Right renal pelvis (tissue), 4 donors: ENCODE measurements around the gene TEK. TPM values are rescaled to one million over a fixed set of nuclear protein-coding genes. Genes with fewer than 3 reads are reported as not detected.

Experiments
- DNase-seq, 4 donors: peaks; one replicate each; pipeline ENCODE4 v3.0.0-alpha.2; 2013; ENCODE audit warnings: low read depth in 4 of 4, low spot score in 3 of 4, missing footprints in 1 of 4
- polyA plus RNA-seq, 4 donors: library from polyadenylated mRNA; unstranded; fragments of 120-200 nt; gene quantifications; one replicate each; pipeline ENCODE4 v1.2.1, GENCODE V29; 2013; ENCODE audit not compliant: insufficient read length in 4 of 4

The TEK gene
- polyA plus RNA-seq, 4 donors: 38.7 to 52.4 (median 48.9) TPM

- DNase-seq: no peak
Measured at GRCh38 chr9:27118916-27119315, 9.9 kb downstream of the TEK start.

DNA sequence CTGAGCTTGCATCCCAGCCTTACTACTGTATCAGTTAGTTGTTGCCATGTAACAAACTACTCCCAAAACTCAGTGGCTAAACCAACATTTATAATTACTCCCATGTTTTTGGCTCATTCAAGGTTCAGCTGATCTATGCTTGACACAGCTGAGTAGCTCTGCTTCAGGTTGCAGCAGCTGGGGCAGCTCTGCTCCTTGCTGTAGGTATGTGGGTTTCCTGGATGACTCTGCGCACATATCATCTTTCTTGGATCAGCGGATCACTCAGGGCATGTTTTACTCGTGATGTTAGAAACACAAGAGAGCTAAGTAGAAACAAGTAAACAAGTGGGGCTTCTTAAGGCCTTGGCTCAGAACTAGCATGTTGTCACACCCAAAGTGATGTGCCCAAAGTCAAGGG is 15.1 kb downstream of the TEK start:
- no peak for DNase-seq

- peak; percentile 51 to 71 (median 65) for DNase-seq
Measured at GRCh38 chr9:27125030-27125429, 16.0 kb downstream of the TEK start.

DNA sequence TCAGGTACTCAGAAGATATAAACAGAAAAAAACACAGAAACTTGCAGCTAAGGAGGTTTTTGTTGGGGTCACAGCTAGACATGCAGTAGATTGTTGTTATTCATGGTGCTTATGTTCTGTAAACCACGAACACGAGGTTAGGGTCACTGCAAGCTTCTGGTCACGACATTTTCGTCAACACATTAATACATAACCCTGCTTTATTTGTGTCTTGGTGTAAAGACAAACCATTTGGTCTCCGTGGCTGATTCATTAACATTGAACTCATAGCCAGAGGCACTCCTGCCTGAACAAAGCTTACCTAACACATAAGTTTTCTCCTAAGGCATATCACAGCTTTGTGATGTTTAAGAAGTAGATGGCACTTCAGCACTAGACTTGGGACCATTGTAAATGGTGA is 16.9 kb downstream of the TEK start:
- DNase-seq: no peak

GRCh38 chr9:27126670-27127069 is 17.6 kb downstream of the TEK start:
- DNase-seq: no peak

GRCh38 chr9:27129221-27129620 is 20.2 kb downstream of the TEK start:
- DNase-seq: no peak

DNA sequence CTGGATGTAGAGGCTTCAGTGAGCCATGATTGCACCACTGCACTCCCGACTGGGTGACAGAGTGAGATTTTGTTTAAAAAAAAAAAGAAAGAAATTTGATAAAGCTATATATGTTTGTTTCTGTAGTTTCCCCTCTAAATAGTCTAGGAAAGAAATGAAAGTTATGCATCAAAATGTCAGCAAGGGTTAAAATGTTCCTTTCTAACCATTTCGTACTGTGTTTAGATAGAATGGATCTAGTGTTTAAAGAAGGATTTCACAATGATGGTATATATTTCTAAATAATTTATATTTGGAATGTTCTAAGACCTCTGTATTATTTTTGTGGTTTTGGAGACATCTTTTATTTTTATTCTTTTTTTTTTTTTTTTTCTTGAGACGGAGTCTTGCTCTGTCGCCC is 22.7 kb downstream of the TEK start:
- DNase-seq: no peak

DNA sequence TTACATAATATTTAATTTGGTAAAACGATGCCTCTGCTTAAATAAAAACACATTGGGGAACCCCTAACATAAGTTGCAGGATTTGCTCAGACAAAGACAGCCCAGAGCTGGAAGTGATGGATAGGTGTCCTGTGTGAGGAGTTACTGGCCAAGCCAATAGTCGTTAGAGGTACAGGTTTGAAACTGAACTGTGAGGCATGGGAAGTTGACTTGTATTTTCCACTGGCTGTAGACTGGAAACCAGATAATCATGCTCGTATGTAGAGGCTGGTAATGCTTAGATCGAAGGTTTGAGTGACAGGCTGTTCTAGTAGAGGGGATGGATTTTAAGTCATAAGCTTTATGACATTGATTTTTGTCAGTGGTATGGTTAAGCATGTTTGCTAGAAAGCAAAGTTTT is 24.8 kb downstream of the TEK start:
- no peak for DNase-seq

DNA sequence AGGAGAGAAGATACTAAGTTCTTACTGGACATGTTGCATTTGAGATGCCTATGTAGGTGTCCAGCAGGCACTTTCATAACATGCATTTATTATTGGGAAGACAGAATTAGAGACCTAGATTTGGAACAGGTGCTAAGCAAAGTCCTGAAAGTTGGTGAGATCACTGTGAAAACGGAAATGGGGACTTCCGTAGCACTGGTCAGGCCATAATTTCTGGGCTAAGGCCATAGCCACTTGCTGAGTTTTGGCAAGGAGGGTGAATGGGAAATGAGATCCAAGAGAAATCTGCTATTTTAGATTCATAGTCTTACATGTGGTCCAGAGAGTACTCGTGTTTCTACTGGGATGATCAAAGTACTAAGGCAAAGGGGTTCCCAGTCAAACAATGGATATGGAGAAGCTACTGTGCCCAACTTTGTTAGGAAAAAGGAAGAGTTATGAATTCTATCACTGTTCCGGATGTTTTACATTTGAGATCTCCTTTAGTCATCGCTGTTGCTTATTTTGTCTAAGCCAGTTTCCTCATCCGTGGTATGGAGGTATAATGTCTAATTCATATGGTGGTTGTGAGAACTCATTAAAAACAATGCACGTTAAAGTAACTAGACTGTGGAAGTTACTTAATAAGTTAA is 33.4 kb downstream of the TEK start:
- no peak for DNase-seq

- DNase-seq: no peak
Measured at GRCh38 chr9:27145143-27145542, 36.1 kb downstream of the TEK start.

- DNase-seq: no peak
Measured at GRCh38 chr9:27149651-27150050, 40.6 kb downstream of the TEK start.

DNA sequence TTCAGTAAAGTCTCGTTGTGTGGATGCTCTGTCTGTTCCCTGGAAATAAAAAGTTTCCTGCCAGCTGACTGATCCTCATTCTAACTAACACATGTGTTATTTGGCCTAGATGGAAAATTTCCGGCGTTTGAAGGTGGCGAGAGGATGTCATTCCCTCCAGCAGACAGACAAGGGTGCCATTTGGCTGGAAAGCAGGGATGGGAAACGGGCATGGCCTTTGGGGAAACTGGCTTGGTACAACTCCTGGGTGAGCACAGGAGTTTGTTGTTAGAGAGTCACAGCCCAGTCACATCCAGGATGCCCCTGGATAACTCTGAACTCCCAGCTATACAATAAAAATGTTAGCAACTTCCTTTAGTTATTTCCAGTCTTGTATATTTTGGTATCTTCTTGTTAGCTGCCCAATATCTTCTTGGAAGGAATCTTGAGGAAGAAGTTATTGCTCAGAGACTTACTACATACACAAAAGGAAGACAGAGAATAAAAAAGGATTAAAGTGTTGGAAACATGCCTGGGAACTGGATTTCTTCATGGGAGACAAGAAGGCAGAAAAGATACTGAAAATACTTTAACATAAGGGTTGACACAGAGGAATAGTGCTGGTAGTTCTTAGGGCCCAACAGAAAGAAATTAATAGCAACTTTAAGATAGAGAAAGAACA is 41.9 kb downstream of the TEK start:
- no peak for DNase-seq

DNA sequence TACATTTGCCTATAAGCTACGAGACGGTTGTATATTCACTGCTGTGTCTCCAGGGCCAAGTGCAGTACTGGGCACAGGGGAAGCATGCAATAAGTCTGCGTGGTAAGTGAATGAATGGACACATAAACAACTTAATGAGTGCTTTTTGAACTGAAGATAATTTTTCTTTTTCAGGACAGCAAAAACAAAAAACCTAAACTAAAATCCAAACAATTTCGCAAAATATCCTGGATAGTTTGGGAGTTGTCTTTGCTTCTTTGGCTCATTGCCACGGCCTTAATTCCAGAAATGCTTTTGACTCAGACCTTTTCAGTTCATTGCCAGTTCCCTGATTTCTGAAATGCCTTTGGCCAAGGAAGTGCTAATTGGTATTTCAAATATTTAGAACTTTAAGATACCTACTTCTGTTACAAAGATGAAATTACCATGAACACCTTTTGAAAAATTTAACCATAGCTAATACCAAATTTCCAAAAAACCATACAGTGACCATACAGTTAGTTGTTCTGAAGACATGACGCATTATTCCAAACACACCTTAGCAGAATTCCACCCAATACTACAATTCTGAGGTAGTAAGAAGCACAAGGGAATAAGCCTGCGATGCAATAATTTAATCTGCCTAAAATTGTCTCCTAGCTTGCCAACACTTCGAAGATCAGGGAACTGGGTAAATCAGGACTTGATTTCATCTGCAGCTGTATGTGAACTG is 42.8 kb downstream of the TEK start:
- DNase-seq: no peak

DNA sequence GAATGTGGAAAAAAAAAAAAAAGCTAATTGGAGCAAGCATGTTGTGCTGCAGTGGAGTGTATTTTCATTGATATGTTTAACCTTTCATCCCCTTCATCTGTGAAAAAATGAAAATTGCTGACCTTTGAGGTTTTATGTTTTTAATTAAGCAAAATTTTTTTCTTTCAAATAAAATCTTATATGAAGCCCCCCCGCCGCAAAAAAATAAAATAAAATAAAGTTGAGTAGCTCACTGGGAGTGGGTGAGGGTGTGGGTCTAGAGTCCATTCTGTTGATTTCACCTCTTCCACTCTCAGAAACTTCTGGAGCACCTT is 43.3 kb downstream of the TEK start:
- DNase-seq: no peak

DNA sequence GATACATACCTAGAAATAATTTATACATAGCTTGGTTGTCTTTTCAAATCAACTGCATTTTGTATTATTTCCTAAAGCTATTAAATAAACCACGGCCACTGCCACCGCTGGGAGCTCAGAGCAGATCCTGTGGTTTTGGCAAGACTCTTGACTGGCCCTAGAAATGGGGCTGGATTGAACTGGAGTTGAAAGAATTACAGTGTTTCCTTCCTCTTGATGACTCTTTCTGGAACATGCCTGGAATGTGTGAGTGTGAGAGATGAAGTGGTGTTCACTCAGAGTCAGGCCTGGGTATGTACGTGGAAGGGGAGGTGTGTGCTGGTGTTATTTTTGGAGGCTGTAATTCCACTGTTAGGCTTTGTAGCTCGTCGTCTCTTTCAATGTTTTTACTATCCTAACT is 45.9 kb downstream of the TEK start:
- no peak for DNase-seq

DNA sequence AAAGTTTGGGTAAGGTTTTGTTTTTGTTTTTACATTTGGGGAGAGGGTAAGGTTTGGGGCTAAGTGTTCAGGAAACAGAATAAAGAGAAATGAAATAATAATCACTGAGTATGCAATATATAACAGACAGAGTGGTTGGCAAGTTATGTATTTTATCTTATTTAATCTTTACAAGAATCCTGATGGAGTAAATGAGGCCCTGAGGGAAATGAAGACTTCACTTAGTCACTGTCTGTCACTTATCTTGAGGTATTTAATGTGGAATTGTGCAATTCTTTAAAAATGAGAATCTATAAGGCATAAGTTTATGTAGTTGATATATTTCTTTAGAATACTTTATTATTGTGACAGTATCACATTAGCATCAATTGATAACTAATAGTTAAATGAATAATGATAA is 48.1 kb downstream of the TEK start:
- DNase-seq: no peak

DNA sequence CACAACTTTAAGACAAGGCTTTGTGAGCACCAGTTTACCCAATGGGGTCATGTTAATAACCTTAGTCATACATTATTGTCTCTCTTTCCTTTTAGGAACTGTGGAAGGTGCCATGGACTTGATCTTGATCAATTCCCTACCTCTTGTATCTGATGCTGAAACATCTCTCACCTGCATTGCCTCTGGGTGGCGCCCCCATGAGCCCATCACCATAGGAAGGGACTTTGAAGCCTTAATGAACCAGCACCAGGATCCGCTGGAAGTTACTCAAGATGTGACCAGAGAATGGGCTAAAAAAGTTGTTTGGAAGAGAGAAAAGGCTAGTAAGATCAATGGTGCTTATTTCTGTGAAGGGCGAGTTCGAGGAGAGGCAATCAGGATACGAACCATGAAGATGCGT is 48.7 kb downstream of the TEK start:
- DNase-seq: no peak

- DNase-seq: no peak
Measured at GRCh38 chr9:27160636-27161035, 51.6 kb downstream of the TEK start.

GRCh38 chr9:27162045-27162444 is 53.0 kb downstream of the TEK start:
- DNase-seq: no peak

GRCh38 chr9:27165068-27165467 is 56.0 kb downstream of the TEK start:
- DNase-seq: no peak

GRCh38 chr9:27165670-27166069 is 56.6 kb downstream of the TEK start:
- DNase-seq: no peak

GRCh38 chr9:27168496-27168895 is 59.5 kb downstream of the TEK start:
- no peak for DNase-seq
